Lower leg skin (tissue), 4 donors: ENCODE data around the gene SLC26A11. TPM values are rescaled to one million over a fixed set of nuclear protein-coding genes. Genes with fewer than 3 reads are reported as not detected.
"Not testable (repeated sequence)": the region's sequence is repeated elsewhere in the genome, so short reads cannot be mapped to it uniquely, and the experiment has no call there.

Experiments used
- DNase-seq, 2 donors: peaks; one replicate each; pipeline ENCODE4 v3.0.0-alpha.2; 2019; ENCODE audit warnings: low spot score in 2 of 2
- H3K4me3 ChIP-seq: fragments of 200-600 bp; sonication (generic); 2 replicates; pipeline ENCODE4 v1.5.1; 2017; ENCODE audit warnings: mild to moderate bottlenecking, low read depth; ENCODE audit not compliant: poor library complexity, severe bottlenecking
- CTCF ChIP-seq, 3 donors: fragments of 450-650 bp; IDR thresholded peaks; one replicate each; pipeline ENCODE4 v1.5.1; 2016; ENCODE audit warnings: antibody characterized with exemption in 3 of 3, mild to moderate bottlenecking in 3 of 3, moderate library complexity in 2 of 3
- POLR2A ChIP-seq, 2 donors: fragments of 450-650 bp; IDR thresholded peaks; one replicate each; pipeline ENCODE4 v1.6.1; 2016 to 2017; ENCODE audit warnings: antibody characterized with exemption in 2 of 2, mild to moderate bottlenecking in 1 of 2, moderate library complexity in 1 of 2
- WGBS, 2 donors: methylation state at CpG; one replicate each; pipeline ENCODE4 v1.1.5; 2018; 5-methylcytosine and 5-hydroxymethylcytosine counted together
- intact Hi-C: fragments of 100-400 bp; cut with DNase I; formaldehyde crosslinking; loops from one replicate; pipeline ENCODE4 v1.15.0; 2023; ENCODE audit warnings: low total_unique reads
- total RNA-seq, 4 donors: library from RNA; depleted of rRNA; stranded (reverse); fragments of >200 nt; gene quantifications; one replicate each; pipeline ENCODE4 v1.1.0, GENCODE V29; 2016

SLC26A11 gene
- total RNA-seq, 4 donors from 2014 or later, result 20.1 to 28.1 (median 22.3) TPM

GRCh38 chr17:80297996-80298560 is 77.9 kb downstream of the SLC26A11 start:
- 80 to 90% methylated on average over 19 of the region's 19 CpGs for WGBS, 2 donors
- DNase-seq, result no peak
- intact Hi-C loops, result no loop called here
- no peak overlapping the region for H3K4me3 ChIP-seq
- TF ChIP-seq POLR2A (IDR thresholded peaks at IDR 0.05), result no peak
- TF ChIP-seq CTCF (IDR thresholded peaks at IDR 0.05), result no peak

- DNase-seq, intact Hi-C loops, H3K4me3 ChIP-seq: not testable (repeated sequence)
- 96 to 99% methylated on average over 4 of the region's 4 CpGs for WGBS, 2 donors
These were observed 79.3 kb downstream of the SLC26A11 start for GRCh38 chr17:80299350-80300100.

- 93 to 100% methylated on average over 2 of the region's 2 CpGs for WGBS, 2 donors
- H3K4me3 ChIP-seq, intact Hi-C loops, DNase-seq: not testable (repeated sequence)
These were observed 80.5 kb downstream of the SLC26A11 start for GRCh38 chr17:80300756-80301155.

Other genes with a start within 250 kb of the SLC26A11 start
- 10 to 100 TPM in 3 of 4 donors, 1 to 10 TPM in 1; 9.1 to 28.0 (median 22.3) TPM for gene TBC1D16, start 184.6 kb upstream of the SLC26A11 start, total RNA-seq
- 1 to 10 TPM; 1.2 to 5.8 (median 2.1) TPM for gene CCDC40, start 183.8 kb upstream of the SLC26A11 start, total RNA-seq
- 10 to 100 TPM; 48.1 to 71.7 (median 67.8) TPM for gene GAA, start 118.8 kb upstream of the SLC26A11 start, total RNA-seq
- 10 to 100 TPM; 70.3 to 87.2 (median 75.3) TPM for gene EIF4A3, start 73.3 kb upstream of the SLC26A11 start, total RNA-seq
- 10 to 100 TPM; 52.3 to 73.2 (median 57.5) TPM for gene CARD14, start 50.4 kb upstream of the SLC26A11 start, total RNA-seq
- 10 to 100 TPM; 19.4 to 47.3 (median 37.0) TPM for gene SGSH, start 94 bp upstream of the SLC26A11 start, total RNA-seq
- 100 to 1,000 TPM in 1 of 4 donors, 10 to 100 TPM in 3; 48.4 to 103 (median 59.8) TPM for gene RNF213, start 40.4 kb downstream of the SLC26A11 start, total RNA-seq
- gene ENDOV, start 194.7 kb downstream of the SLC26A11 start, total RNA-seq, result 10 to 100 TPM; 13.7 to 26.8 (median 21.3) TPM